Endodermal cell (in vitro differentiated cells): ENCODE measurements around the gene PAX7. TPM values are rescaled to one million over a fixed set of nuclear protein-coding genes. Genes with fewer than 3 reads are reported as not detected.

Experiments used
- DNase-seq: peaks from one replicate; pipeline ENCODE4 v3.0.0-alpha.2; 2017
- H3K27ac ChIP-seq: 2 replicates; pipeline ENCODE4 v1.5.1; 2013; ENCODE audit warnings: mild to moderate bottlenecking, low read depth, low read length, moderate library complexity
- H3K27me3 ChIP-seq: 2 replicates; pipeline ENCODE4 v1.6.1; 2013; ENCODE audit warnings: mild to moderate bottlenecking, low read length, moderate library complexity; ENCODE audit not compliant: insufficient read depth, control insufficient read depth, poor library complexity, severe bottlenecking
- H3K36me3 ChIP-seq: 2 replicates; pipeline ENCODE4 v1.7.0; 2013; ENCODE audit warnings: mild to moderate bottlenecking, low read length, moderate library complexity; ENCODE audit not compliant: control insufficient read depth, insufficient read depth
- H3K4me1 ChIP-seq: one replicate; pipeline ENCODE4 v1.7.0; 2013; ENCODE audit warnings: low read length; ENCODE audit not compliant: control insufficient read depth, insufficient read depth
- H3K4me3 ChIP-seq: 2 replicates; pipeline ENCODE4 v1.5.1; 2013; ENCODE audit warnings: mild to moderate bottlenecking, low read length, moderate library complexity
- H3K9ac ChIP-seq: 2 replicates; pipeline ENCODE4 v1.6.1; 2013; ENCODE audit warnings: mild to moderate bottlenecking, low read length, moderate library complexity; ENCODE audit not compliant: poor library complexity, severe bottlenecking; ENCODE audit errors: extremely low read depth
- H3K9me3 ChIP-seq: 2 replicates; pipeline ENCODE4 v1.6.1; 2013; ENCODE audit warnings: mild to moderate bottlenecking, low read length, moderate library complexity; ENCODE audit not compliant: control insufficient read depth
- H3K27ac Mint-ChIP-seq: 2 replicates; pipeline ENCODE4 v1.8.0; 2020; ENCODE audit warnings: mixed read lengths
- H3K27me3 Mint-ChIP-seq: 2 replicates; pipeline ENCODE4 v1.8.0; 2021; ENCODE audit warnings: mild to moderate bottlenecking, mixed read lengths; ENCODE audit not compliant: insufficient read depth
- H3K36me3 Mint-ChIP-seq: 2 replicates; pipeline ENCODE4 v1.8.0; 2020; ENCODE audit warnings: low read depth, mixed read lengths
- H3K4me1 Mint-ChIP-seq: 2 replicates; pipeline ENCODE4 v1.8.0; 2020; ENCODE audit warnings: mixed read lengths
- H3K4me3 Mint-ChIP-seq: 2 replicates; pipeline ENCODE4 v1.8.0; 2020; ENCODE audit warnings: mild to moderate bottlenecking, moderate library complexity, mixed read lengths
- H3K9me3 Mint-ChIP-seq: 2 replicates; pipeline ENCODE4 v1.8.0; 2020; ENCODE audit warnings: mild to moderate bottlenecking, mixed read lengths
- CTCF ChIP-seq: fragments of 200-600 bp; sonication (generic); conservative IDR thresholded peaks from 2 replicates; pipeline ENCODE4 v1.5.0; 2021; ENCODE audit warnings: antibody characterized with exemption, mild to moderate bottlenecking
- WGBS, 2 experiments: methylation state at CpG; one replicate each; pipeline versions ENCODE4 v1.1.5 to v1.1.7; 2013; ENCODE audit warnings: missing lambda C conversion rate in 2 of 2, mixed read lengths in 1 of 2; ENCODE audit not compliant: insufficient coverage in 1 of 2, insufficient read length in 1 of 2; 5-methylcytosine and 5-hydroxymethylcytosine counted together
- total RNA-seq, 2 donors: library from RNA; stranded (reverse); fragmentation: NEBNext Ultra II Directional in 1 of 2; extraction: Animal tissue kit (Norgen Biotek cat#: 25700) in 1 of 2; gene quantifications; 2 replicates in 1 of 2; 3 replicates in 1 of 2; pipeline ENCODE4 v1.2.1, GENCODE V29; 2021

Gene PAX7
- total RNA-seq, 2 donors from 2014 or later: 2.2 to 2.4 TPM

GRCh38 chr1:18653916-18654315 lies 23.3 kb downstream of the PAX7 start:
- H3K36me3 Mint-ChIP-seq: no peaks in the 10 kb centered on the region
- H3K9ac ChIP-seq: no peak overlapping the region
- no peaks in the 10 kb centered on the region for H3K9me3 Mint-ChIP-seq
- H3K27me3 Mint-ChIP-seq: peaks cover 99% of the 10 kb centered on the region
- H3K27ac Mint-ChIP-seq: no peak overlapping the region
- H3K27me3 ChIP-seq: peaks cover 95% of the 10 kb centered on the region
- H3K4me3 ChIP-seq: no peak overlapping the region
- peaks cover 33% of the 10 kb centered on the region for H3K4me1 Mint-ChIP-seq
- no peak for DNase-seq
- H3K4me3 Mint-ChIP-seq: no peak overlapping the region
- TF ChIP-seq CTCF: no peak
- peak overlapping the region; percentile 64 for H3K27ac ChIP-seq
- peaks cover 9% of the 10 kb centered on the region for H3K4me1 ChIP-seq
- no peaks in the 10 kb centered on the region for H3K9me3 ChIP-seq
- H3K36me3 ChIP-seq: no peaks in the 10 kb centered on the region
- 17 to 25% methylated on average over 11 to 13 of the region's 13 CpGs for WGBS, 2 experiments

GRCh38 chr1:18654599-18654998 lies 24.0 kb downstream of the PAX7 start:
- Histone ChIP-seq H3K4me1 (peaks cover 9% of the 10 kb centered on the region), H3K36me3 (no peaks in the 10 kb centered on the region), H3K9me3 (no peaks in the 10 kb centered on the region), H3K4me3 (no peak overlapping the region), H3K27me3 (peaks cover 95% of the 10 kb centered on the region), H3K9ac (no peak overlapping the region), H3K27ac (peak overlapping the region; percentile 64)
- no peaks in the 10 kb centered on the region for H3K9me3 Mint-ChIP-seq
- H3K36me3 Mint-ChIP-seq: no peaks in the 10 kb centered on the region
- TF ChIP-seq CTCF: no peak
- DNase-seq: no peak
- H3K27ac Mint-ChIP-seq: no peak overlapping the region
- peaks cover 99% of the 10 kb centered on the region for H3K27me3 Mint-ChIP-seq
- no peak overlapping the region for H3K4me3 Mint-ChIP-seq
- WGBS, 2 experiments: 86 to 92% methylated on average over 5 of the region's 5 CpGs
- H3K4me1 Mint-ChIP-seq: peaks cover 27% of the 10 kb centered on the region

- Histone ChIP-seq H3K9ac (no peak overlapping the region), H3K4me1 (peaks cover 6% of the 10 kb centered on the region), H3K4me3 (no peak overlapping the region), H3K27ac (peak overlapping the region; percentile 91), H3K36me3 (no peaks in the 10 kb centered on the region), H3K27me3 (peaks cover 100% of the 10 kb centered on the region), H3K9me3 (no peaks in the 10 kb centered on the region)
- peaks cover 99% of the 10 kb centered on the region for H3K27me3 Mint-ChIP-seq
- no peak for TF ChIP-seq CTCF
- no peaks in the 10 kb centered on the region for H3K36me3 Mint-ChIP-seq
- WGBS, 2 experiments: 39 to 59% methylated on average over 8 to 17 of the region's 17 CpGs
- no peak overlapping the region for H3K27ac Mint-ChIP-seq
- peaks cover 14% of the 10 kb centered on the region for H3K4me1 Mint-ChIP-seq
- DNase-seq: no peak
- H3K9me3 Mint-ChIP-seq: no peaks in the 10 kb centered on the region
- H3K4me3 Mint-ChIP-seq: no peak overlapping the region
Measured at GRCh38 chr1:18657506-18658201, 27.0 kb downstream of the PAX7 start.
